Panc1 (cell line): ENCODE data around the gene PANX3.

ENCODE experiments used
- POLR2AphosphoS5 ChIP-seq: IDR thresholded peaks from 2 replicates; pipeline ENCODE4 v1.6.1; 2012; ENCODE audit warnings: mild to moderate bottlenecking, low read depth, low read length, moderate library complexity
- SIN3A ChIP-seq: IDR thresholded peaks from 2 replicates; pipeline ENCODE4 v1.6.1; 2012; ENCODE audit warnings: low read depth, mild to moderate bottlenecking, low read length, moderate library complexity, borderline replicate concordance; ENCODE audit not compliant: insufficient read depth
- TCF7L2 ChIP-seq: IDR thresholded peaks from 2 replicates; pipeline ENCODE4 v1.6.1; 2011; ENCODE audit warnings: mild to moderate bottlenecking, low read depth, low read length, inconsistent platforms
- TF ChIP-seq, protein P1 (sequence below): fragments of 450-650 bp; IDR thresholded peaks from 2 replicates; pipeline ENCODE4 v1.5.1; 2017; ENCODE audit warnings: mild to moderate bottlenecking
- TF ChIP-seq, protein P2 (sequence below), 2 experiments: IDR thresholded peaks; 2 replicates each; pipeline ENCODE4 v1.6.1; 2011 to 2012; ENCODE audit warnings: low read depth in 2 of 2, control low read depth in 1 of 2, low read length in 1 of 2, mild to moderate bottlenecking in 1 of 2, moderate library complexity in 1 of 2; ENCODE audit not compliant: insufficient read depth in 1 of 2

DNA sequence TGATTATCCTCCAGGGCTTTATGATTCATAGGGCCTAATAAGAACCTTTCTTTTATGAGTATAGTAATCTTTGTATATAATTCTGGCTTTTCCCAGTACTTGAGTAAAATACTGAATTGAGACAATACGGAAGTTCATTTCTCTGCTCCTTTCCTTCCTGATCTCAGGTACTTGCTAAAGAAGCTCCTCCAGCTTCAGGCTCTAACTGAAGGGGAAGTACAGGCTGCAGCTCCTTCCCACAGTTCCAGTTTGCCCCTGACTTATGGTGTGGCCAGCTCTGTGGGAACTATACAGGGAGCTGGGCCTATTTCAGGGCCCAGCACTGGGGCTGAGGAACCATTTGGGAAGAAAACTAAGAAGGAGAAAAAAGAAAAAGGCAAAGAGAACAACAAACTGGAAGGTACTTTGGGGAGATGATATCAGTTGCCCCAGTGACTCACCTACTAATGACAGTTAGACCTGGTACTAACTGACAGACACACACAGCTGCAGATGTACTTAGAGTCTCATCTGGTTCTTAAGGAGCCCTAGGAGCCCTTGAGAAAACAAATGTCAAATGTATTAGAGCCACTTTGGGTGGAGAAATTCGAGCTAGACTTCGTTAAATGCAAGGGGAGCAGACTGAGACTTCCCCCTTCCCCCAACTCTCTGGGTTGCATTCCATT is 14.4 kb downstream of the PANX3 start:
- TF ChIP-seq, protein P1, sequence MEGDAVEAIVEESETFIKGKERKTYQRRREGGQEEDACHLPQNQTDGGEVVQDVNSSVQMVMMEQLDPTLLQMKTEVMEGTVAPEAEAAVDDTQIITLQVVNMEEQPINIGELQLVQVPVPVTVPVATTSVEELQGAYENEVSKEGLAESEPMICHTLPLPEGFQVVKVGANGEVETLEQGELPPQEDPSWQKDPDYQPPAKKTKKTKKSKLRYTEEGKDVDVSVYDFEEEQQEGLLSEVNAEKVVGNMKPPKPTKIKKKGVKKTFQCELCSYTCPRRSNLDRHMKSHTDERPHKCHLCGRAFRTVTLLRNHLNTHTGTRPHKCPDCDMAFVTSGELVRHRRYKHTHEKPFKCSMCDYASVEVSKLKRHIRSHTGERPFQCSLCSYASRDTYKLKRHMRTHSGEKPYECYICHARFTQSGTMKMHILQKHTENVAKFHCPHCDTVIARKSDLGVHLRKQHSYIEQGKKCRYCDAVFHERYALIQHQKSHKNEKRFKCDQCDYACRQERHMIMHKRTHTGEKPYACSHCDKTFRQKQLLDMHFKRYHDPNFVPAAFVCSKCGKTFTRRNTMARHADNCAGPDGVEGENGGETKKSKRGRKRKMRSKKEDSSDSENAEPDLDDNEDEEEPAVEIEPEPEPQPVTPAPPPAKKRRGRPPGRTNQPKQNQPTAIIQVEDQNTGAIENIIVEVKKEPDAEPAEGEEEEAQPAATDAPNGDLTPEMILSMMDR: no peak
- TF ChIP-seq, protein P2, sequence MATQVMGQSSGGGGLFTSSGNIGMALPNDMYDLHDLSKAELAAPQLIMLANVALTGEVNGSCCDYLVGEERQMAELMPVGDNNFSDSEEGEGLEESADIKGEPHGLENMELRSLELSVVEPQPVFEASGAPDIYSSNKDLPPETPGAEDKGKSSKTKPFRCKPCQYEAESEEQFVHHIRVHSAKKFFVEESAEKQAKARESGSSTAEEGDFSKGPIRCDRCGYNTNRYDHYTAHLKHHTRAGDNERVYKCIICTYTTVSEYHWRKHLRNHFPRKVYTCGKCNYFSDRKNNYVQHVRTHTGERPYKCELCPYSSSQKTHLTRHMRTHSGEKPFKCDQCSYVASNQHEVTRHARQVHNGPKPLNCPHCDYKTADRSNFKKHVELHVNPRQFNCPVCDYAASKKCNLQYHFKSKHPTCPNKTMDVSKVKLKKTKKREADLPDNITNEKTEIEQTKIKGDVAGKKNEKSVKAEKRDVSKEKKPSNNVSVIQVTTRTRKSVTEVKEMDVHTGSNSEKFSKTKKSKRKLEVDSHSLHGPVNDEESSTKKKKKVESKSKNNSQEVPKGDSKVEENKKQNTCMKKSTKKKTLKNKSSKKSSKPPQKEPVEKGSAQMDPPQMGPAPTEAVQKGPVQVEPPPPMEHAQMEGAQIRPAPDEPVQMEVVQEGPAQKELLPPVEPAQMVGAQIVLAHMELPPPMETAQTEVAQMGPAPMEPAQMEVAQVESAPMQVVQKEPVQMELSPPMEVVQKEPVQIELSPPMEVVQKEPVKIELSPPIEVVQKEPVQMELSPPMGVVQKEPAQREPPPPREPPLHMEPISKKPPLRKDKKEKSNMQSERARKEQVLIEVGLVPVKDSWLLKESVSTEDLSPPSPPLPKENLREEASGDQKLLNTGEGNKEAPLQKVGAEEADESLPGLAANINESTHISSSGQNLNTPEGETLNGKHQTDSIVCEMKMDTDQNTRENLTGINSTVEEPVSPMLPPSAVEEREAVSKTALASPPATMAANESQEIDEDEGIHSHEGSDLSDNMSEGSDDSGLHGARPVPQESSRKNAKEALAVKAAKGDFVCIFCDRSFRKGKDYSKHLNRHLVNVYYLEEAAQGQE (IDR thresholded peaks at IDR 0.05; ENCODE audit: insufficient read depth in 1 of 2, low read depth in 2 of 2, low read length in 1 of 2): no peak
- no peak for TF ChIP-seq TCF7L2
- TF ChIP-seq POLR2AphosphoS5: no peak
- TF ChIP-seq SIN3A: no peak
